Measurements from ENCODE around the gene ADCY6.

The ADCY6 gene

GRCh38 chr12:48788854-48789775 lies at the start of gene ADCY6:
TSS of gene ADCY6 (minus strand) at chr12:48789089. CDS start at chr12:48783434, 5,655 bp downstream.
- DNase-seq, result peak; percentile 43

GRCh38 chr12:48838048-48838447 lies 49.2 kb upstream of the ADCY6 start:
- no peak for DNase-seq

- DNase-seq, result no peak
These were observed 43.6 kb upstream of the ADCY6 start for GRCh38 chr12:48832321-48833060.

- no peak for DNase-seq
These were observed 42.4 kb upstream of the ADCY6 start for GRCh38 chr12:48831257-48831656.

GRCh38 chr12:48828841-48829575 lies 40.1 kb upstream of the ADCY6 start:
- DNase-seq, result no peak

GRCh38 chr12:48828293-48828692 lies 39.4 kb upstream of the ADCY6 start:
- DNase-seq, result no peak

GRCh38 chr12:48827513-48828096 lies 38.7 kb upstream of the ADCY6 start:
- no peak for DNase-seq

- DNase-seq, result no peak
These were observed 38.1 kb upstream of the ADCY6 start for GRCh38 chr12:48827026-48827425.

- no peak for DNase-seq
These were observed 37.4 kb upstream of the ADCY6 start for GRCh38 chr12:48826209-48826855.

- no peak for DNase-seq
These were observed 36.0 kb upstream of the ADCY6 start for GRCh38 chr12:48824905-48825304.

- DNase-seq, result no peak
These were observed 35.2 kb upstream of the ADCY6 start for GRCh38 chr12:48824112-48824511.

GRCh38 chr12:48823281-48823680 lies 34.4 kb upstream of the ADCY6 start:
- DNase-seq, result no peak

- no peak for DNase-seq
These were observed 33.8 kb upstream of the ADCY6 start for GRCh38 chr12:48822711-48823110.

GRCh38 chr12:48822139-48822538 lies 33.2 kb upstream of the ADCY6 start:
- no peak for DNase-seq

- no peak for DNase-seq
These were observed 31.3 kb upstream of the ADCY6 start for GRCh38 chr12:48819986-48820725.

GRCh38 chr12:48818831-48819590 lies 30.1 kb upstream of the ADCY6 start:
- no peak for DNase-seq

GRCh38 chr12:48817873-48818830 lies 29.3 kb upstream of the ADCY6 start, which contains the start of gene CACNB3:
TSS of gene CACNB3 (plus strand) at chr12:48818496. CDS start at chr12:48818930, 434 bp downstream.
- DNase-seq, result peak; percentile 49

- DNase-seq, result no peak
These were observed 27.4 kb upstream of the ADCY6 start for GRCh38 chr12:48816143-48816854.

Measured in suppressor macrophage treated with lipopolysaccharide for 4 hours (primary cell).